Measurements from ENCODE around the gene FHOD1. TPM values are rescaled to one million over a fixed set of nuclear protein-coding genes. Genes with fewer than 3 reads are reported as not detected.

FHOD1 gene
- total RNA-seq, 1 donor from 2014 or later: 28.7 TPM

- H3K27ac Mint-ChIP-seq: no peak overlapping the region
- peaks cover 42% of the 10 kb centered on the region for H3K27me3 Mint-ChIP-seq (ENCODE audit: low read depth)
Observed at GRCh38 chr16:67260426-67261063, 13.3 kb upstream of the FHOD1 start.

DNA sequence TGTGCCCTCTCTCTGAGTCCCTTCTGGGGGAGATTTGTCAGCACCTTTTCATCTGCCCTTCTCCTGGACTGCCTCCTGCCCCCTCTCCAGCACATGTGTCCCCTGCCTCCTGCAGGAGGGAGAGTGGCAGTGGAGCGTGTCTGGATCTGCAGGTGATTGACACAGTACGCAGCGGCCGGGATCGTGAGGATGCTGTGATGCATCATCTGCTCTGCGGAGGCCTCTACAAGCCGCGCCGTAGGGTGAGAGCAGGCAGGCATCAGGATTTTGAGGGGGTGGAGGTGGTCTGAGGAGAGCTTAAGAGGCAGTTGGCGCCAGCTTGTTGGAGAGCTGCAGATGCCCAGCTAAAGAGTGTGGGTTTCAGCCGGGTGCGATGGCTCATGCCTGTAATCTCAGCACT is 12.4 kb upstream of the FHOD1 start:
- Mint-ChIP-seq H3K27me3 (ENCODE audit: low read depth) (peaks cover 35% of the 10 kb centered on the region), H3K27ac (no peak overlapping the region), H3K4me3 (no peak overlapping the region), H3K4me1 (no peaks in the 10 kb centered on the region), H3K9me3 (peaks cover 3% of the 10 kb centered on the region), H3K36me3 (no peaks in the 10 kb centered on the region)
- TF ChIP-seq, protein P1, sequence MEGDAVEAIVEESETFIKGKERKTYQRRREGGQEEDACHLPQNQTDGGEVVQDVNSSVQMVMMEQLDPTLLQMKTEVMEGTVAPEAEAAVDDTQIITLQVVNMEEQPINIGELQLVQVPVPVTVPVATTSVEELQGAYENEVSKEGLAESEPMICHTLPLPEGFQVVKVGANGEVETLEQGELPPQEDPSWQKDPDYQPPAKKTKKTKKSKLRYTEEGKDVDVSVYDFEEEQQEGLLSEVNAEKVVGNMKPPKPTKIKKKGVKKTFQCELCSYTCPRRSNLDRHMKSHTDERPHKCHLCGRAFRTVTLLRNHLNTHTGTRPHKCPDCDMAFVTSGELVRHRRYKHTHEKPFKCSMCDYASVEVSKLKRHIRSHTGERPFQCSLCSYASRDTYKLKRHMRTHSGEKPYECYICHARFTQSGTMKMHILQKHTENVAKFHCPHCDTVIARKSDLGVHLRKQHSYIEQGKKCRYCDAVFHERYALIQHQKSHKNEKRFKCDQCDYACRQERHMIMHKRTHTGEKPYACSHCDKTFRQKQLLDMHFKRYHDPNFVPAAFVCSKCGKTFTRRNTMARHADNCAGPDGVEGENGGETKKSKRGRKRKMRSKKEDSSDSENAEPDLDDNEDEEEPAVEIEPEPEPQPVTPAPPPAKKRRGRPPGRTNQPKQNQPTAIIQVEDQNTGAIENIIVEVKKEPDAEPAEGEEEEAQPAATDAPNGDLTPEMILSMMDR (IDR thresholded peaks at IDR 0.05; ENCODE audit: unreplicated experiment): no peak
- no peak for DNase-seq (ENCODE audit: low spot score in 2 of 2, unreplicated experiment in 2 of 2)

More at GRCh38 chr16:67260426-67261063, 13.3 kb upstream of the FHOD1 start:
- Mint-ChIP-seq H3K9me3 (peaks cover 3% of the 10 kb centered on the region), H3K4me3 (no peak overlapping the region), H3K4me1 (no peaks in the 10 kb centered on the region), H3K36me3 (no peaks in the 10 kb centered on the region)
- no peak for DNase-seq (ENCODE audit: low spot score in 2 of 2, unreplicated experiment in 2 of 2)
- TF ChIP-seq, protein P1 (IDR thresholded peaks at IDR 0.05; ENCODE audit: unreplicated experiment): no peak

- peaks cover 24% of the 10 kb centered on the region for H3K27me3 Mint-ChIP-seq (ENCODE audit: low read depth)
- H3K4me3 Mint-ChIP-seq: no peak overlapping the region
- no peak overlapping the region for H3K27ac Mint-ChIP-seq
- peaks cover 3% of the 10 kb centered on the region for H3K9me3 Mint-ChIP-seq
- DNase-seq (ENCODE audit: low spot score in 2 of 2, unreplicated experiment in 2 of 2): no peak
- H3K4me1 Mint-ChIP-seq: no peaks in the 10 kb centered on the region
- H3K36me3 Mint-ChIP-seq: no peaks in the 10 kb centered on the region
- TF ChIP-seq, protein P1 (IDR thresholded peaks at IDR 0.05; ENCODE audit: unreplicated experiment): no peak
Observed at GRCh38 chr16:67258161-67258835, 11.0 kb upstream of the FHOD1 start.

DNA sequence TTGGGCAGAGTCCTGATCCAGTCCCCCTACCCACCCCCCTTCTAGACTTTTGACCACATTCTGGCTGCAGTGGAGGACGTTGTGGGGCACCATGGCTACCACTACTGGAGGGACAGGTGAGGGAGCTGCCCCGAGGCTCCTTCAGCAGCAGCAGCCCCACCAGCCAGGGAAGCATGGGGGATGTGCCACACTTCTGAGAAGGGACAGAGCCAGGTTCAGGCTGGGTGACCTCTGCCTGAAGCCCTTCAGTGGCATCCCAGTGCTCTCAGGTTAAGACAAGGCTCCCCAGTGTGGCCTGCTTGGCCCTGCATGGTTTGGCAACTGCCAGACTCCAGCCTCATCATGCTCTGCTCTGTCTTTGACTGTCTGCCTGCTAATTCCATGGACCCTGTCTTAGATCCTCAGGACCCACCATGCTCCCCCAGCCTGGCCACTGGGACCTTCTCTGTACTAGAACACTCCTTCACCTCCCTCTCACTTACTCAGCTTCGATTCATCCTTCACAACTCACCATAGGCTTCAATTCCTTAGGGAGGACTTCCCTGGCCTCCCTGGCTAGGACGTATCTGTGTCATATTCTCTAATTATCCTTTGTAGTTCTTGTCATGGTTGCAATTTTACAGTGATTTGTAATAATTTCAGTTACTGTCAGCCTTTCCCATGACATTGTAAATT is 10.3 kb upstream of the FHOD1 start:
- peaks cover 19% of the 10 kb centered on the region for H3K27me3 Mint-ChIP-seq (ENCODE audit: low read depth)
- no peaks in the 10 kb centered on the region for H3K36me3 Mint-ChIP-seq
- no peak overlapping the region for H3K27ac Mint-ChIP-seq
- TF ChIP-seq, protein P1 (IDR thresholded peaks at IDR 0.05; ENCODE audit: unreplicated experiment): no peak
- DNase-seq (ENCODE audit: low spot score in 2 of 2, unreplicated experiment in 2 of 2): no peak
- no peaks in the 10 kb centered on the region for H3K4me1 Mint-ChIP-seq
- no peak overlapping the region for H3K4me3 Mint-ChIP-seq
- peaks cover 3% of the 10 kb centered on the region for H3K9me3 Mint-ChIP-seq

DNA sequence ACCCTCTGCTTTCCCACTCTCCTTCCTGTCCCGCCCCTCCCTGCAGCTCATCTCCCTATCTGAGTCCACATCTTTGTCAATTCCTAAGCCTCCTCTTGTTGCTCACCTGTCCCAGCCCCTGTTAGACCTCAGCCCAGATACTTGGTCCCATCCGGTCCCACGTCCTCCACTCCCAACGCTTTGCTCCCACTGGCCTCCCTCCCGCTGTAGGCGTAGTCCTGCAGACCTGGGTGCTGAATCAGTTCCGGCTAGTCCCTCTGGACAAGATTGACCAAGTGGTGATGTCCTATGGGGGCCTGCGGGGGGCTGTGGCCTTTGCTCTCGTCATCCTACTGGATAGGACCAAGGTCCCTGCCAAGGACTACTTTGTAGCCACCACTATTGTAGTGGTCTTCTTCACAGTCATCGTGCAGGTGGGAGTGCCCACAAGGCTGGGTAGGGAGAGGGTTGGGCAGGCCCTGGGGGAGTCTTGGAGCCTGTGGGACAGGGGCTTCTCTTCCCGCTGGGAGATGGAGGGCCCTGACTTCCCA is 9.5 kb upstream of the FHOD1 start:
- DNase-seq (ENCODE audit: low spot score in 2 of 2, unreplicated experiment in 2 of 2): no peak
- Mint-ChIP-seq H3K36me3 (no peaks in the 10 kb centered on the region), H3K4me1 (no peaks in the 10 kb centered on the region), H3K27ac (no peak overlapping the region), H3K4me3 (no peak overlapping the region), H3K9me3 (peaks cover 3% of the 10 kb centered on the region), H3K27me3 (ENCODE audit: low read depth) (peaks cover 18% of the 10 kb centered on the region)
- TF ChIP-seq, protein P1 (IDR thresholded peaks at IDR 0.05; ENCODE audit: unreplicated experiment): no peak
